NCI-H1092 (cell line): ENCODE data around the gene RASGEF1B.

Experiments used
- DNase-seq: peaks from one replicate; lab custom pipeline; 2025; lab: John Stamatoyannopoulos, UW

Gene RASGEF1B

DNA sequence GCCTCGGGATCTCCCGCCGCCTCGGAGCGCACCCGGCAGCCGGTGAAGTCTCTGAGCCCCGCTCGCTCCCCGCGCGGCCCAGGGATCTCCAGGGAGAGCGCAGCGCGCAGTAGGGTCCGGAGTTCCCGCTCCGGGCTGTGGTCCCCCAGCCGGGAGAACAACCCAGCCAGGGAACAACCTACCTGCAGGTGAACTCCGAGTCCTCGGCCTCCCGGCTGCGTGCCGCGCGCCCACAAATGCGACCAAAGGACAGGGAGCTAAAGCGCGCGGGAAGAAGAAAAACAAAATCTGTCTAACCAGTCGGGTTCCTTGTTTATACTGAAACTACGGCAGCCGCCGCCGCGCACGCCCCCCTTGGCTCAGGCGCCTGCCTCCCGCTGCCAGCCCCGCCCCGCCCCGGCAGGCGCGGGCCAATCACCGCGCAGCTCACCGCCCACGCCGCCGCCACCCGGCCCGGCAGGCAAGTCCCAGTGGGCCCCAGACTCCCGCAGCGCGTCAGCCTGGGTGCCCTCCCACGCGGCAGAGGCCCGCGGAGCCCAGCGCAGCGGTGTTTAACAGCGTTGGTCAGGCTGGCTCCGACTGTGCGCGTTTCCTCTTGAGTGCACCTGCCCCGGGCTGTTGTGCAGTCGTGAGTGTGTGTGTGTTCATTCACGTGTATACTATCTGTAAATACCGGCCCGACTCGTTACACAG lies at the start of gene RASGEF1B:
TSS of gene RASGEF1B (minus strand) at position 320 of the 693 bp plus-strand sequence. CDS start 12,399 bp downstream, outside the sequence.
- DNase-seq: peak; percentile 81

DNA sequence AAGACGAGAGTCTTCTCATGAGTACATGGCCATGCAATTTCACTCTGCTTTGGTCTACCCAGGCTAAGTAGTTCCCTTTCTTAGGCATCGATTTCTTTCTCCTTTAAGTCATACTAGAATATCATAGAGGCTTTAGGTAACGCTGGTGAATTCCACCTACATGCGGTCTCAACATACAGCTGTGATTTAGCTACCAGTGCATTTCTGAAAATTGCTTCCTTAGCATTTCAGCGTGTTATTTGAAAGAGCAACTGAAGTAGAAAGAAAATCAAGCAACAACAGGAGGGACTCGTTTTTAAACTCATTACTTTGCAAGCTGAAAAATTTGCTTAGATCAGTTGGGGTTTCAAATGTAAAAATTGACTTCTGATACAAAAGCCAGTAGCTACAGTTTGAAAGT lies 48.1 kb upstream of the RASGEF1B start:
- no peak for DNase-seq

DNA sequence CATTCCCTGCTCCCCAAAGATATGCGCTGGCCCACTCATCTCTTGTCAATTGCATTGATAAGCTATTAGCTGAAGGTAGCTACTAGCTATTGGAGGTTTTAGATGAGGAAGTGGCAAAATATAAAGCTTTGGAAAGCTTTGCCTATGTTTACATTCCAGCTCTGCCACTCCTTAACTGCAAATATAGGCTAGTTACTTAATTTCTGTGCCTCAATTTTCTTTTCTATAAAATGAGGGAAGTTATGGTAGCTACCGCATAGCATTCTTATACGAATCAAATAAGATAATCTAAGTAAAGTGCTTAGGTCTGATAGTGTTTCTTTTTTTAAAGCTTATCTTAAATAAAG lies 47.7 kb upstream of the RASGEF1B start:
- DNase-seq: no peak

DNA sequence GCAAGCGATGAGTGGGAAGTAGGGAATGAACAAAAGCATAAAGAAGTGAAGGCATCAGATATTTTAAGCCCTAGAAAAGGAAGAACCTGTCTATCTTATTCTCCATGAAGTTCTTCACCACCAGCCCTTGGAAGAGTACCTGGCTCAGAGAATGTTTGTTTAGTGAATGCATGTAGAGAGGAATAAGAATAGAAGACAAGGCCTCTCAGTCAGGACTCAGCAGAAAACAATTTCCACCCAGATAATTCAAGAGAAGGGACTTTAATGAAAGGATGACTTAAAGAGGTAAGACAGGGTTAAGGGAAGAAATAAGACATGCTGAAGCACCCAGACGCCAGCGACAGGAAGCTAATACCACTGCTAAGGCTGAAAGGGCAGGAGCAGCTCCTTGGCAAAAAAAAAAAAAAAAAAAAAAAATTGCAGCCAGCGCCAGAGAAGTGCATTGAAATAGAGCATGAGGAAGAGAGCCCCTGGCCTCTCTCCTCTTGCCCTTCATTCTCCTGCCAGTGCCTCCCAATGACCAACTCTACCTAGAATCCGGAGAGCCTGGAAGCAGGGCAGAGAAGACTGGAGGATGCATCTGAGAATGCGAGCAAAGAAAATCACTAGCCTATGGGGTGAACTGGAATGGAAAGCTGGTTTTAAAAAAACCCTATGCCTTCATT lies 47.2 kb upstream of the RASGEF1B start:
- DNase-seq: no peak

DNA sequence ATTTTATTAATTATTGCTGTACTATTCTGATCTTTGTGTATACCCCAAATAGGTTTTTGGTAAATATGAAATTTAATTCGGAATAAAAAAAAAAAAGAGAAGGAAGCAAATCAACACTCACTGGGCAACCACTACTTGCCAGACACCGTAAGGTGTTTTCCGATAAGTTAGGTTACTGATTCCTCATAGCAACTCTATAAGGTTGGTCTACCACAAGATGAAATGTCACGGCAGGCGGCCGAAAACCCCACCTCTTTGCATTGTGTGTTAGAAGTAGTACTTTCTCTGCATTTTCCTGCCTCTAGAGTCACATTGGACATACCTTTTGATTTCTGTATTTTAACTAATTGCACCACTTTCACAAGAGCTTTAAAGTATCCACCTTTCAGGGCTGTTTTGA lies 44.5 kb upstream of the RASGEF1B start:
- DNase-seq: no peak

DNA sequence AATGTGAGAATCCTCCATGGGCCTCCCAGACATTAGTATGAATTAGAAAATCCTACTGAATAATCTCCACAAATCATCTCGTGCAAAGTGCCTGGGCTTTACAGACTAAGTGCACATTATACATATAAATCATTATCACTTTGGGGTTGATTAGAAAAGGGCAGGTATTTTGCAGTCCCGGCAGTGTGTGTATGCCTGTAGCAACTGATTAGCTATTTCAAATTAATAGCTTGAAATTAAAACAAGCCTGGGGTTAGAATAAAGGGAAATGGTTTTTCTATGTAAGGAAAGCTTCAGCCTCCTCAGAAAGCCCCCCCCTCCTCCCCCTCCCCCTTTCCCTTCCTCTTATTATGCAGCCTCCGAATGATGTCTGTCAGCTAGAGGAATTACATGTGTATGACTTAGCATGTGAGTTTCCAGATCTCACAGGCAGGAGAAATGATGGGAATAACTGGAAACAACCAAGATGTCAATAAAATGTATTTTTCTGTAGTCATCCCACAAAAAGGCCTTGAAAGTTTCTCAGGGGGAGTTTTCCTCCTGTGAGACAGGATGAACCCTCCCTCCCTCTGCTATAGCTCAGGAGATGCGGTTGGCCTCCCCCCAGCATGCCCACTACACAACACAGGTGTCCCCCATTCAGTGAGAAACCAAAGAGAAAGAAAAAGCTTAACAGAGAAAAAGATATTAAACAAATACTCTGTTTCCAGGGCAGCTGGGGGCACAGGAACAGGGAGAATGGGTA lies 41.2 kb upstream of the RASGEF1B start:
- no peak for DNase-seq

DNA sequence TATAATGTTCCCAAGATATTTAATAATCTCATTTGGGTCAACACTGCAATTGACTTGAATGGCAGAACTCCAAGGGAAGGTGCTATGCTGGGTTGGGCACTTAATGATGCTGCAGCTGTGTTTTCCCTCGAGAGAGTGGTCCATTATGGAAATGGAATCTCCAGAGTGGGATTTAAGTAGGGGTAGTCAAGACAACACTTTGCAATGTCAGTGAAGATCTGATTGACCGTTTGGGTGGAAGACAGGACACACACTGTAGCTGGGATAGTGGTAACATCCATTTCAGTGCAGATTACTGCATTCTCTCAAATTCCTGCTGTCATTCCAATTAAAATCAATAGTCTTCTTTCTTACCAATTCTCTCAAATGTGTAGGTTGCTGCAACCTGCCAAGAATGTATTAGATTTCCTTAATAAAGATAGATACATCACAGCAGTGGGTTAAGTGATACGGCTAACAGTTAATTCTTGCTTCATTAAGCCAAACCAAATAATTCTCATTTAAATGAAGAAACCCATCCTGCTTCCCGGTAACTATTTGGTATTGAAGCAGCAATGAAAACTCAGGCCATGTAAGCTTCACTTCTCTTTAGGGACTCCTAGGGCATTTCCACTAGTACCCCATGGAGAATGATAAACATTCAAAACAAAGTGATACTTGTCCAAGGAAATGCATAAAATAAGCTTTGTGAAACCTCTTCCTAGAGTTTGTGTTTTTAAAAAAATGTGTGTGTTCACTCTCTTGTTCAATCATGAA lies 40.5 kb upstream of the RASGEF1B start:
- no peak for DNase-seq

DNA sequence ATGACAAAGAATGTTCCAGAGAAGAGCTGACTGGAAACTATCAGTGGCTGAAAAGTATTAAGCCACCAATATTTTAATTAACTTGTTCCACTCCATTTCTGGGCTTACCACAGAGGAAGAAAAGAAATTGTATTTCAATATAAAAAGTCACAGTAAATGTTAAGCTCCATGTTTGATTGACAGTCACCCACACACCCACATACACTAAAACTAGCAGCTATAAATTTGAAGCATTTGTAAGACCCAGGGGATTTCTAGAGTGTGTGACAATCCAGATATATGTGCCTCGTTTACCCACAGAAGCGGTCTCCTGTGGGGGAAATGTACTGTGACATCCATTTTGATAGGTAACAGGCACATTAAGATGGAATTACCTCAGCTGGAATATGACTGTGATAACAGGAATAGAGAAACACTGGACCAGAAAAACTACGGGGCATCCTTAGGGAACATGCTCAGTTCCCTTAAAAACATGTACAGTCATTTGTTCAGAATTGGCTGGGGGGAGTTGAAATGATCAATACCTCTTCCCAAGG lies 39.0 kb upstream of the RASGEF1B start:
- DNase-seq: no peak

DNA sequence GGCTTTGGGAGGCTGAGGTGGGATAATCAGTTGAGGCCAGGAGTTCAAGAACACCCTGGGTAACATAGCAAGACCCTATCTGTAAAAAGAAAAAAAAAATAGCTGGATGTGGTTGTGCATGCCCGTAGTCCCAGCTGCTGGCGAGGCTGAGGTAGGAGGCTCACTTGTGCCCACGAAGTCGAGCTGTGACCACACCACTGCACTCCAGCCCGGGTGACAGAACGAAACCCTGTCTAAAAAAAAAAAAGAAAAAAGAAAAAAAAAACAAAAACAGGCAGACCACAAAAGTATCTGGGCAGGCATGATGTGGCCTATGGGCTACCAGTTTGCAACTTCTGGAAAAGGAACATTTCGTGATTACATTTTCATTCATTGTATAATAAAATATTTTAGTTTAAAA lies 38.1 kb upstream of the RASGEF1B start:
- DNase-seq: no peak

DNA sequence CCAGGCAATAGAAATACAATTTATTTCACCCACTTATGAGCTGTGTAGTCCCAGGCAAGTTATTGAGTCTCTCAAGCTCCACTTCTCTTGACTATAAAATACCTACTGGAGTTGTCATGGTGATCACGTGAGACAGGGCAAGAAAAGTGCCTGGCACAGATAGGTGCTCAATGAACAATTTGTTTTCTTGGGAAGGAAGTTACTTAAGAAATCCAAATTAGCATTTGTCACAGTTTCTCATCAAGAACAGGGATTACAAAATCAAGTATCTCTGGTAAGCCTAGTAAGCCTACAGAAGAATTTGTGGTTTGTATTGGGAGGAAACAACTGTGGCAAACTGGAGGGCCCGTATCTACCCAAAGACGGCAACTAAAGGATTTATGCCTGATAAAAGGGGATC lies 37.5 kb upstream of the RASGEF1B start:
- no peak for DNase-seq

DNA sequence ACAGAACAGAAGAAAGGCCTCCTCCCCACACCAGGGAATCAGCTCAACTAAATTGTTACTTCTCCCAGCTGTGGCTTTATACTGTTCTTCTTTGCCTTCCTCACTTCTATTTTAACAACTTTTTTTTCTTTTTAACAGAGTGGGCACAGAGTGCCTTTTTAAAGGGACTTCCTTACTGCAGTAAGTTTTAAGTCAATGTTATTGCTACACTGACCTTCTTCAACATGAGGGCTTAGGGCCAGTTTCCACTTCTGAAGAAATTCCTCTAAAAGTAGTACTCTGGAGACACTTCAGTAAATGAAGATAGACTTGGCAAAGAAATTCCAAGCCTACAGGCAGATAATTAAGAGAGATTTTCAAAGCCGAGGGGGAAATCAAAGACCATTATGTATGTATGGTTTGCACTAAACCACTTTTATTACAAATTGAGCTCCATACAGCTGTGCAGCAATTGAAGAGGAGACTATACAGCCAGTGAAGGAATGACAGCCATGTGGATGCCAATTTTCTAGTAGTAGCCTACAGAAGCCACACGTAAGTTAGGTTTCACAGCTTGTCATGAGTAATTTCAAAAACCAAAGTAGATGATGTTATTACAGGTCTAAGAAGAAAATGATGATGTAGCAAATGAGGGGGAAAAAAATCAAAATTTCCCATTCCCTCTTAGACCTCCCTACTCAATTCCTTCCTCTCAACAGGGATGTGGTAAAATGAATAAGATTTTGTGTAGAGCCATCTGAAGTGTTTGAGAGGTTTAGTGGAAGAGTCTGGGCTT lies 36.9 kb upstream of the RASGEF1B start:
- no peak for DNase-seq

DNA sequence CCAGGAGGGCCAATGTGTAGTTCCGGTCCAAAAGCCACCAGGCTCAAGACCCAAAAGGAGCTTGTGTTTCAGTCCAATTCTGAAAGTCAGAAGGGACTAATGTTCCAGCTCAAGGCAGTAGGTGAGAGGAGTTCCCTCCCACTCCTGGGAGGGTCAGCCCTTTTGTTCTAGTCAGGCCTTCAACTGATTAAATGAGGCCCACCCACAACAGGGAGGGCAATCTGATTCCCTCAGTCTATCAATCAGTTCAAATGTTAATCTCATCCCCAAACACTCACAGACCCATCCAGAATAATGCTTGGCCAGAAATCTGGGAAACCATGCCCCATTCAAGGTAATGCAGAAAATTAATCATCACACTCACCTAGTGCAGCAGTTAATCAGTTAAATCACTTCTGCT lies 35.8 kb upstream of the RASGEF1B start:
- no peak for DNase-seq

DNA sequence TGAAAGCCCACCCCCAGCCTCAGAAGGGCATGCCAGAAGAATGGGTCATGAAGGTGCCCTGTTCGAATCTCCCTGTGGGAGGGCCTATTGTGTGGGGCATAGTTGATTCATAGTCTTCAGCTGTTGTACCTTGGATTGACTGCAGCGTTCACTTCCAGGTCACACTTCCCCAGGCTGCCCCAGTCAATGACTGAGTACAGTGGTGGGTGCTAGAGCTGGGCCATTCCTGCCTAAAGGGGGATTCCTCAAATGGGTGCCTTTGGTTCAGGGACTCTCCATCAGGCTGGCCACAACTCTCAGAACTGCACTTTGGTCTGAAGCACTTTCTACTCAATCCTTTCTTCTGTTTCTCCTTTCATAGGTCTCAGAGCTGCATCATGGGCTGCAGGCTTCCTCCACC lies 35.0 kb upstream of the RASGEF1B start:
- no peak for DNase-seq

DNA sequence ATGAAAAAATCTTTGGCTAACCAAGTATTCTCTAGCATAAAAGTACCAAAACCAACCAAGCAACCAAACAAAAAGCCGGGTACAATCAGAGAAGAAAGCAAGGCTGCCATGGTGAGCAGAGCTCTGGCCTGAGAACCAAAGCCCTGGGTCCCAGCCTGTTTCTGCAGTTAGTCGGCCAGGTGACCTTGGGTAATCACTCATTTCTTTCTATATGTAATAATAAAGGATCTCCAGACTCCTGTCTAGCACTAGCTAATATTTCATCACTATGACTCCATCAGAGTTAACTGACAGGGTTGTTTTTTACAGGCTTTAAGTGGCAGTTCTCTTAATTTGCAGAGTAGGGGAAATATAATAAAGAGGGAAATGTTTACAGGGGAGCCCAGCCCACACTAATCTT lies 34.0 kb upstream of the RASGEF1B start:
- no peak for DNase-seq

DNA sequence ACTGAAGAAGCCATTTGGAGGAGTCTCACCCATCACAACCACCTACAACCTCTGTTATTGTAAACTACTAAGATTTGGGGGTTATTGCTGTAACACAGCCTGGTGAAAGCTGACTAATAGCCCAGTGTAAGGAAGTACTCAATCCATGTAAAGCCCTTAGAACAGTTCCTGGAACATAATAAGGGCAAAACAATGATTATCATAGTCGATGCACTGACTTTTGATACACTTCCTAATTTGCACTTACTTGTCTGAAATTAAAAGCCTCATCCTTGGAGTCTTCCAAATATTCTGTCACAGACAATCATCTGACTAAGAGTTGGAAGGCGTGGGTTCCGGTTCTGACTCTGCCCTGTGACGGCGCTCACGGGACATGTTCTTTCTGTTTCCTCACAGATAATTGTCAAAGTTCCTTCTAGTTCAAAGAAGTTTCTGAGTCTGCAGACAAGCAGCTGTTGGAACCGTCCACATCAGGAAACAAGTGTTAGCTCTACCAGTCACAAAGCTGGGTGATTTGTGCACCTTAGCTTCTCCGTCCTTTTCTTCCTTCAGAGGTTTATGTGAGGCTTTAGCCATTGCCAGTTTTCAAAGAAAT lies 33.4 kb upstream of the RASGEF1B start:
- DNase-seq: no peak

DNA sequence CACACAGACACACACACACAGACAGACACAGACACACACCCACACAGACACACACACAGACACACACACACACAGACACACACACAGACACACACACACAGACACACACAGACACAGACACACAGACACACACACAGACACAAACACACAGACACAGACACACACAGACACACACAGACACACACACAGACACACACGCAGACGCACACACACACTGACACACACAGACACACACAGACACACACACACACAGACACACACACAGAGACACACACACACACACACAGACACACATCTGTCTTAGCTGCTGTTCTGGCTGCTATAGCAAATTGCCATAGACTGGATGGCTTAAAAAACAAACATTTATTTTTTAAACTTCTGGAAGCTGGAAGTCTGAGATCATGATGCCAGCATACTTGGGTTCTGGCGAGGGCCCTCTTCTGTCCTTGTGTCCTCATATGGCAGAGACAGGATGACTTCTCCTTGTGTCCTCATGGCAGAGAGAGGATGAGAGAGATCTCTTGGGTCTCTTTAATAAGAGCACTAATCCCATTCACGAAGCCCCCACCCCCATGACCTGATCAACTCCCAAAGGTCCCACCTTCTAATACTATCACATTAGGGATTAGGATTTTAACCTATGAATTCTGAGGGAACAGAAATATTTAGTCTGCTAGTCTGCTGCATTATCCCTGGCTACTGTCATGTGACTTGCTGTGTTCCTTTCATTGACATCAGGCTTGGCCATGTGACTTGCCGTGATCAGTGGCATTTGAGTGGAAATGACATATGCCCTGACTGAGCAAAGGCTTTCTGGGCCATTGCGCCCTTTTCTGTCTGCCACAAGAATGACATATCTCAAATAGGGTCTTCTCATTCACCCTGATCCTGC lies 32.7 kb upstream of the RASGEF1B start:
- no peak for DNase-seq

DNA sequence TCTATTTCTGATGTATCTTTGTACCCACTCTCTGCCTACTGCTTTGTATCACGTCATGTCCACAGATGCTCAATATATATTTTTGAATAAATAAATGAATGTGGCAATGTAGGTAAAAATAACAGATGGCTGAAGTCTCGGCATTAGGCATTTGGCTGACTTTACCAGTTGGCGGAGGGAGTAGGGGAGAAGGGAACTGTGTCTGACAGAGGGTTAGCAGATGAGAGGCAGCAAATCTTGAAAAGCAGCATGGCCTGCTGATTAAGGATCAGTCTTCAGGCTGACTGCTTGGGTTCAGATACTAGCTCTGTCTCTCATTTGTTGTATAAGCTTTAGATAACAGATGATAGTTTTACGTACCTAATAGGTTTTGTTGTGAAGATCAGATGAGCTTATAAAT lies 31.9 kb upstream of the RASGEF1B start:
- DNase-seq: no peak

DNA sequence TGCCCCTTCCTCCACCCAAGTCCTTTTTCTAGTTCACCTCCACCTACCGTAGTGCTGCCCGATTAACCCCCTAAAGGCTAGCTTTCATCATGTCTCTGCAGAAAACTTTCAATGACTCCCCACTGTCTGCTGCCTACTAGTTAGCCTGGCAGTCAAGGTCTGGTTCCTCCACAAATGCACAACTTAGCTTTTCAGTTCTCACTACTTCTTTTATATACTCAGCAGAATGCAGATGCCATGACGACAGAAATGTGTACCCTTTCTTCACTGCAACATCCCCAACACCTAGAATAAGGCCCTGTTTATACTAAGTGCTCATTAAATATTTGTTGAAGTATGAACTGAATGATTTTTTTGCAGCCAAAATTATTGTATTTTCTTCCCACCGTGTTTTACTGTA lies 30.9 kb upstream of the RASGEF1B start:
- no peak for DNase-seq

DNA sequence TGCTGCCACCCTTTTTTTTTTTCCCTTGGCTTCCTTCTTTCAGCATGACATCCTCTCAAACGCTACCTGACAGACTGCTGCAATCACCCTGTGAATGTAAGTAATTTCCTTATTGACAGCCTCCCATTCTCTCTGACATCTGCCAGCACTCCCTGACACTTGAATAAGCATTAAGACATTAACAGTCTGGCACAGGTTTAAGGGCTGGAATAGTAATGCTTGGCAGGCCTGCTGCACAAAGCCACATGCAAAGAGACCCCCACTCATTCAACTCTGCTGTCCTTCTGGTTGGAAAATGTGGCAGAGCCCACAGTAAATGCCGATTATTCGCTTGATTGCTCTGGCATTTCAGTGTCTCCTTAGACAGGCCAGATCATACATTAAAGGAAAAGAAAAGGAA lies 28.1 kb upstream of the RASGEF1B start:
- DNase-seq: peak; percentile 25

DNA sequence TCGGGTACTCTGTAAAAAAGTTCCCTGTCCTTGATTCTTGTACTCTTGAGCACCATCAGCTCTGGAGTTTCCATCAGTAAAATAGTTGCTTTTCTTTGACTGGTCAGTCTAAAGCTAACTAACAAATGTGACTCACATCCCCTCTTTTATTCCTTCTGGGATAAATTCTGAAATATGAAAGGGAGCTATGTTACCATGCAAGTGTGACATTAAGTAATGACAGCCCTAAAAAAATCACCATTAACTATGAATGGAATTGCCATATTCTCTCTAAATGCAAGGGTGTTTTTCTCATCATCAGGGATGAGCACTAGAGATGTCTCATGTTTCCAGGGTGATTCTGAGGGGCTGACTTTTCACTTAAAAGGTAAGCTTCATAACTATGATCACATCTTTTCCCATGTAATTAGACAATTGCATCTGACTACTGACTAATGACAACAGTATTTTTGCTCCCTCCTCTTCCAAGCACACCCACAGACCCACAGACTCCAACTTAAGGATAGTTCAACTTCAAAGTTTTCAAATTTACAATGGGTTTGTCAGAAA lies 26.9 kb upstream of the RASGEF1B start:
- no peak for DNase-seq
